Measurements from ENCODE around the gene ZBTB5. TPM values are rescaled to one million over a fixed set of nuclear protein-coding genes. Genes with fewer than 3 reads are reported as not detected.

ZBTB5 gene
- total RNA-seq, 4 donors from 2014 or later, result 16.1 to 23.4 (median 20.9) TPM

DNA sequence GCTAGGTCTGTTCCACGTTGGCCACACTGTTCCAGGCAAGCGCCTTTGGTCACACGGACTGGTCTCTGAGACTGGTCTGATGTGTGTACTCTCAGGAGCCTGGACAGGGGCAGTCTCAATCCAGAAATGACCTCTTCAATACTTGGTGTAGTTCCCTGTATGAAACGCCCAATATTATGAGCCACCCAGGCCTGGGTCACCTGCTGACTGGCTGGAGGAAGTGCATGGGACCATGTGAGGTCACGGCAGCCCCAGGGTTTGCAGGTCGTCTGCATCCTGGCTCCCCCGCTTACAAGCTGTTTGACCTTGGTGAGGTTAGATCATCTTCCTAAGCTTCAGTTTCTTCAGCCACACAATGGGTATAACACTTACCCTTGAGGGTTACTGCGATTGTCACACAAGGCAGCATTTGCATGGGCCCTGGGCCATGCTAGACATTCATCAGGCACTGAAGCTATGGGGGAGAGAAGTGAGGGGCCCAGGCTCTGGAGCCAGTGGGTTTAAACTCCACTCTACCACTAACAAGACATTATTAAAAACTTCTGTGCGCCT lies 47.9 kb downstream of the ZBTB5 start:
- TF ChIP-seq, protein P1, sequence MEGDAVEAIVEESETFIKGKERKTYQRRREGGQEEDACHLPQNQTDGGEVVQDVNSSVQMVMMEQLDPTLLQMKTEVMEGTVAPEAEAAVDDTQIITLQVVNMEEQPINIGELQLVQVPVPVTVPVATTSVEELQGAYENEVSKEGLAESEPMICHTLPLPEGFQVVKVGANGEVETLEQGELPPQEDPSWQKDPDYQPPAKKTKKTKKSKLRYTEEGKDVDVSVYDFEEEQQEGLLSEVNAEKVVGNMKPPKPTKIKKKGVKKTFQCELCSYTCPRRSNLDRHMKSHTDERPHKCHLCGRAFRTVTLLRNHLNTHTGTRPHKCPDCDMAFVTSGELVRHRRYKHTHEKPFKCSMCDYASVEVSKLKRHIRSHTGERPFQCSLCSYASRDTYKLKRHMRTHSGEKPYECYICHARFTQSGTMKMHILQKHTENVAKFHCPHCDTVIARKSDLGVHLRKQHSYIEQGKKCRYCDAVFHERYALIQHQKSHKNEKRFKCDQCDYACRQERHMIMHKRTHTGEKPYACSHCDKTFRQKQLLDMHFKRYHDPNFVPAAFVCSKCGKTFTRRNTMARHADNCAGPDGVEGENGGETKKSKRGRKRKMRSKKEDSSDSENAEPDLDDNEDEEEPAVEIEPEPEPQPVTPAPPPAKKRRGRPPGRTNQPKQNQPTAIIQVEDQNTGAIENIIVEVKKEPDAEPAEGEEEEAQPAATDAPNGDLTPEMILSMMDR (IDR thresholded peaks at IDR 0.05), result no peak
- no peak for TF ChIP-seq POLR2A (IDR thresholded peaks at IDR 0.05)
- intact Hi-C loops (cut with DNase I; ENCODE audit: low total_unique reads), result no loop called here
- no peak for DNase-seq (ENCODE audit: low spot score in 2 of 2)
- no peak overlapping the region for H3K4me3 ChIP-seq (ENCODE audit: low read depth, poor library complexity, severe bottlenecking)
- 89 to 95% methylated on average over 9 of the region's 9 CpGs for WGBS, 2 donors

DNA sequence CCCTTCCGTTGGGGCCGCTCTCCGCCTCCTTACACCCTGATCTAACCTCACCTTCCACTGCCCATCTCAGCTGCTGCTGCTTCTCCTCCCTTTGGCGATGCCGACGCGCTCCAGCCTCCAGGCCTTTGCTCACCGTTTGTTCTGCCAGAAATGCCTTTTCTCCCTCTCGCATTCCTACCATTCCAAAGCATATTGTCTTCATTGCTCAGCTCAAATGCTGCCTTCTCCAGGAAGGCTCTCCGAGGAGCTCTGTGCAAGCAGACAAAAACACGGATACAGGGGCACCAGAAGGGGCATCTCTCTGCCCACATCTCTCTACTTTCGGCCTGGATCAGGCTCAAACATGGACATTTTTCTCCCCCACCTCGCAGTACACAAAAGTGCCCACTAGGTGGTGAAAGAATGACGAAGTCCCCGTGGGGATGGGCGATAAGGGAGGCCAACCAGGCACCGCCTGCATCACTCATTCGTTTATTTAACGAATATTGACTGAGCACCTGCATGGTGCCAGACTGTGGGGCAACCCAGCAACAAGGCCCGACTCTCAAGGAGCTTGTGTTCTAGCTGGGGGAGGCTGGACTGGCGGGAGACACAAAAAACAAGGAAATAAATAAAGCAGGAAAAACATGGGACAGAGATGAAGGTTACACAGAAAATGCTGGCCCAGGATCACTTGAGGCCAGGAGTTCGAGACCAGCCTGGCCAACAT lies 50.1 kb downstream of the ZBTB5 start:
- intact Hi-C loops (cut with DNase I; ENCODE audit: low total_unique reads), result no loop called here
- TF ChIP-seq, protein P1 (IDR thresholded peaks at IDR 0.05), result peak in 1 of 3 donors; percentile 59
- TF ChIP-seq POLR2A (IDR thresholded peaks at IDR 0.05), result no peak
- DNase-seq (ENCODE audit: low spot score in 2 of 2), result peak; percentile 59 to 92

DNA sequence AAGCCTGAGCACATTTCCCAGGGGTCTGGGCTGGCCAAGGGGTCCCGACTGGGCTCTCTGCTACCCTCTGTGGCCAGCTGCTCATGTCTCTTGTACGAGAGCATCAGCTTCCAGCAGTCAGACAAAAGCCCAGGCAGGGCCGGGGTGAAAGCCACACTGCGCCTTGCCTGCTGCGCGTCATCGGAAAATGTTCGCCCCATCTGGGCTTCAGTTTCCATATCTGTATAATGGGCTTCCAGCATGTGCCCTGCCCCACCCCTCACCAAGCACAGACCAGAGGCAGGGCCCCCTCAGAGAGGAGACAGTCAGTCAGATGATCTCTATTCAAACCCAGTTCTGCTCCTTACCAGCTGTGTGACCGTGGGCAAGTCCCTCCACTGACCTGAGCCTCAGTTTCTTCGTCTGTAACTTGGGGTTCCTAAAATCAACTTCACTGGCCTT lies 50.7 kb downstream of the ZBTB5 start:
- intact Hi-C loops (cut with DNase I; ENCODE audit: low total_unique reads), result no loop called here
- TF ChIP-seq, protein P1 (IDR thresholded peaks at IDR 0.05), result no peak
- no peak for TF ChIP-seq POLR2A (IDR thresholded peaks at IDR 0.05)
- WGBS, 2 donors, result 79 to 89% methylated on average over 10 of the region's 10 CpGs
- H3K4me3 ChIP-seq (ENCODE audit: low read depth, poor library complexity, severe bottlenecking), result no peak overlapping the region
- DNase-seq (ENCODE audit: low spot score in 2 of 2), result no peak

More for the DNA sequence above, 50.1 kb downstream of the ZBTB5 start:
- H3K4me3 ChIP-seq (ENCODE audit: low read depth, poor library complexity, severe bottlenecking), result no peak overlapping the region
- 20 to 25% methylated on average over 22 of the region's 22 CpGs for WGBS, 2 donors

DNA sequence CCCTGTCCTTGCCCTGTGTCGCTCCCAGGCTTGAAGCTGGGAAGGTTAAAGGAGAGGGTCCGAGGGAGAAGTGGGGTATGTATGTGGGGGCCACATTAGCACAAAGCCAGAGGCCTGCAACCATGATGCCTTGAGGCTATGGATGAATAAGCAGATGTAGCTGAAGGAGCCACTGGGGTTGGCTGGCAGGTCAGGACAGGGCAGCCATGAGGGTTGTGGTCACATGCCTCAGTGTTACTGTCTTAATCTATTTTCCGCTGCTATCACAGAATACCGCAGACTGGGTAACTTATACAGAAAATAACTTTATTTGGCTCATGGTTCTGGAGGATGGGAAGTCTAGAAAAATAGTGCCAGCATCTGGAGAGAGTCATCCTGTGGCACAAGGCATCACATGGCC lies 51.9 kb downstream of the ZBTB5 start:
- 90 to 91% methylated on average over 4 of the region's 4 CpGs for WGBS, 2 donors
- intact Hi-C loops (cut with DNase I; ENCODE audit: low total_unique reads), result no loop called here
- TF ChIP-seq POLR2A (IDR thresholded peaks at IDR 0.05), result no peak
- TF ChIP-seq, protein P1 (IDR thresholded peaks at IDR 0.05), result no peak
- no peak overlapping the region for H3K4me3 ChIP-seq (ENCODE audit: low read depth, poor library complexity, severe bottlenecking)
- DNase-seq (ENCODE audit: low spot score in 2 of 2), result no peak

DNA sequence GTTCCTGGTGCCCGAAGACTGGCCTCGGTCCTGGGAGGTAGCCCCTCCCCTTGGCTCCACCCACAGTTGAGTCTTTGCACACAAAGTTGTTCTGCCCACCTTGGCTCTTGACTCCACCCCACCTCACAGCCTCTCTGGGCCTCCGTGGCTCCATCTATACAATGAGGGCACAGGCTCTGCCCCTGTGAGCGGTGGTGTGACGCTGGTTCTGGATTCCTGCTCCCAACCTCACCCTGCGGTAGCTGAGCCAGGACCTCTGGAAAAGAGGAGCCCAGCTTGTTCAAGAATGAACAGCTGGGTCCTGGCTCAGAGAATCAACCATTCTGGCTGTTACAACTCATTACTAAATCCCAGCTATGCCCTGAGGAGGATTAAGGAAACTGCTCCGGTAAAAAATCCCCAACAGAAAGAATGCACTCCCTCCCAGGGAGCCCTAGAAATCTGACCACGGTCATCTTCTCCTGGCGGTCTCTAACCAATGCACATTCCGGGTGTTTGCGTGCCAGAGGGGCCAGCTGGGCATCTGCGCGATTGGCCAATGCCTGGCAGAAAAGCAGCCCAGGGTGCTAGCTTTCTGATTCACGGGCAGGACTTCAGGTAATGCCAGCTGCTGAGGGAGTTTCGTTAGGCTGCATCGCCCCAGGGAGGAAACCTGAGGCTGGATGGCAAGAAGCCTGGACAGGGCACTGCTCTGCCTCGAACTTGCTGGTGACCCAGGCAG lies 52.7 kb downstream of the ZBTB5 start:
- no peak for DNase-seq (ENCODE audit: low spot score in 2 of 2)
- H3K4me3 ChIP-seq (ENCODE audit: low read depth, poor library complexity, severe bottlenecking), result no peak overlapping the region
- TF ChIP-seq, protein P1 (IDR thresholded peaks at IDR 0.05), result no peak
- TF ChIP-seq POLR2A (IDR thresholded peaks at IDR 0.05), result no peak
- intact Hi-C loops (cut with DNase I; ENCODE audit: low total_unique reads), result no loop called here
- 33 to 53% methylated on average over 14 to 16 of the region's 17 CpGs for WGBS, 2 donors

Data from lower leg skin (tissue), 4 donors.